Raji (cell line): ENCODE data around the gene B3GNT4.

Experiments used
- POLR2A ChIP-seq: IDR thresholded peaks from 2 replicates; pipeline ENCODE4 v1.6.1; 2011; ENCODE audit warnings: low read depth, low read length, control low read depth; ENCODE audit not compliant: insufficient read depth

The B3GNT4 gene

GRCh38 chr12:122232691-122233090, 29.2 kb downstream of the B3GNT4 start:
- TF ChIP-seq POLR2A: no peak

- no peak for TF ChIP-seq POLR2A
These were observed 32.2 kb downstream of the B3GNT4 start for GRCh38 chr12:122235741-122236140.

DNA sequence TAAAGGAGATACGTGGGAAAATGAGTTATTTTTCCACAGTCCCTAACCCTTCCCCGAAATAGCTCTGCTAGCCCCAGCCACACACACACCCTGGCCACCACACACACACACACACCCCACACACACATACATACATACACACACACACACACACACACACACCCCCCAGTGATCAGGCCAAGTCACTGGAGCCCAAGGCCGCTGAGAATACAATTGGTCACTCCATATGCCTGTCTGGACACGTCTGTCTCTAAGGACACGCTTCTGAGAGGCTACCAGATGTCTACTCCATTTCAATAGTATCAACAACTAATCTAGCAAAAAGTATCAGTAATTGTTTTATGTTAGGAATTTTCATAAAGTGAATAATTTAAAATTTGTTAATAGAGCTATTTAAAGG, 35.4 kb downstream of the B3GNT4 start:
- TF ChIP-seq POLR2A: no peak

DNA sequence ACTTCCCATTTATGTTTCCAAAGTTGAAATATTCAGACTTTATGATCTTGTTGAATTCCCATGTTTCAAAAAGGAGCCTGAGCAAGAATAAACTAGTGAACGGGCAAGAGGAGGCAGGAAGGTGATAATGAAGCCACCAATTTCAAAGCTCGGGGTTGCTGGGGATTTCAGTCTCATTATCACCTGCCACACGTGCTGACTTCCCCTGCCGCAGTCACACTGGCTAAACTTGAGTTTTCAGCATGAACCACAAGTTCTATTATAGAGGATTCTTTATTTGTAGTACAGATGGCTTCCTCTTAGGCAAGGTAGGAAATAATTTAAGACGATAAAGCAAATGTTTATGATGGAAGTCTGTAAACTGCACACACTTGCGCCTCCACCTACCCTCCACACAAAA, 40.5 kb downstream of the B3GNT4 start:
- no peak for TF ChIP-seq POLR2A

DNA sequence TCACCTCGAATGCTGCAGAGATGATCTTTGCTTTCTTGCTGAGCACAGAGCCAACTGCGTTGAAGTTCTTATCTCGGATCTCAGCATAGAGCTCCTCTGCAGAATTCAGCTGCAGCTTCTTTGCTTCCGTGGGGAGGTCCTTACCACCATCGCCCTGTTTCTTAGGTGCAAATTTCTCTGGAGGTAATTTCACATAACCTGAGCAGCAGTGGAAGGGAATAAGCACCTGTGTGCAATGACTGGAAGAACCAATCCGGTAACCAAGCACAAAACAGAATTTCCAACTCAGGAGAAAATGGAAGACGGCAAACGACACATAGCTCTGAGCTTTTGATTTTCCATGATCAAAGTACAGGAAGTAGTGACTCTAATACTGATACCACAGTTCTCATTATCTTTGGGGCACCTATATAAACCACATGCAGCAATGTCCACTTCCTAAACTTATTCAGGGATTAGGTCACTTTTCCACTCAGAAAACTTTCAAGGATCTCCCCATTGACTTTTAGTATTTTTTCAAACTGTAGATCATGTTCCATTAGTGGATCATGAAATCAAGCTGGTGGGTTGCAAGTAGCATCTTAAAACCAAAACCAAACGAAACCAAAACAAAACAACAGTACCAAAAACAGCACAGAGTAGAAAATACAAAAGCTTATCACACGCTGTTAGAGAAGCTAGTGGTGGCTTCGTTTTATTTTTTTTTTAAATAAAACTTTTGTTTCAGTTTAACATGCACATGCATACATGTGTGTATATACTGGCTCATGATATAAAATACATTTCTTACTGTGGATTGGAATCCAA, 41.3 kb downstream of the B3GNT4 start:
- no peak for TF ChIP-seq POLR2A

GRCh38 chr12:122245553-122245952, 42.0 kb downstream of the B3GNT4 start:
- TF ChIP-seq POLR2A: no peak

DNA sequence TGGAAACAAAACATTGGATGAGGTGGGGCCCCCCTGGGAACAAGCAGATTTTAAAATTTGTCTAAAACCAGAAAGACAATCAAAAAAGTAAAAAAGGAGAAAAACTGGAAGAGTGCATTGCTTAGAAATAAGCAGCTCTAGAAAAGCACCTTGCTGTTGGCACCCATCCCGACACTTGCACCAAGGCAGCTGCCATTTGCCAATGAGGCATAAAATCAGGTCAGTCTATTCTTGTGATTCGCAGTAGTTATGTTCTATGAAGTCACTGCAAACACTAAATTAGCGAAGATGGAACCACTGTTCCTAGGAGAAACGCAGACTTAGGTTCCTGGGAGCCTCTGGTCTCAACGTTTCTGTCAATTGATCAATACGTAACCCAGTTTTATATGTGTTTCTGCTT, 46.5 kb downstream of the B3GNT4 start:
- no peak for TF ChIP-seq POLR2A

DNA sequence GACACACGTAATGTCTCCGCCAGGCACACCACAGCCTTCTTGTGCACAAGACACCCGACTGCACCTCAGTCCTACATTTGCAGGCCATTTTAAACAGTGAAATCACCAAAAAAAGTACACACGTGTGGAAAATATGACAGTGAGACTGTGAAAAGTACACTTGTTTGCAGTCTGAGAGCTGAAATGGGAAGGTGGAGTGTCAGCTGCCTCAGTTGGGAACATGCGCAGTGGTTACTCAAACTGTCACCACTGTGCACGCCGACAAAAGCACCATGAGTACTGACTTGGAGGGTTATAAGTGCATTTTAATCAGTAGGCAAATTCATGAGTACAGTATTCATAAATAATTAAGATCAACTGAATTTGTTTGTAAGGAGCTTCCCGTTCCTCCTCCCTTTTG, 47.0 kb downstream of the B3GNT4 start:
- no peak for TF ChIP-seq POLR2A
